AG04449 (cell line): ENCODE data around the gene PADI3.

Experiments
- CTCF ChIA-PET: fragments of 350-600 bp; formaldehyde crosslinking; extraction: SDS; loops from one replicate; lab custom pipeline; 2021; ENCODE audit warnings: antibody characterized with exemption; lab: Yijun Ruan, JAX
- POLR2A ChIA-PET: fragments of 400-600, 350-600 bp; formaldehyde crosslinking; extraction: SDS; loops from one replicate; lab custom pipeline; 2020; ENCODE audit warnings: antibody characterized with exemption, inconsistent platforms; lab: Yijun Ruan, JAX
- DNase-seq: peaks from one replicate; pipeline ENCODE4 v3.0.0-alpha.2; 2010; ENCODE audit warnings: low read depth, low spot score
- H3K4me3 ChIP-seq: 2 replicates; pipeline ENCODE4 v1.5.1; 2011; ENCODE audit warnings: low read depth, mild to moderate bottlenecking, control low read depth, low read length
- TF ChIP-seq, protein P1 (sequence below): IDR thresholded peaks from one replicate; pipeline ENCODE4 v1.5.1; 2011; ENCODE audit warnings: mild to moderate bottlenecking, moderate library complexity, low read length, control low read depth, inconsistent platforms; ENCODE audit not compliant: insufficient read depth; ENCODE audit errors: missing control alignments

PADI3 gene

DNA sequence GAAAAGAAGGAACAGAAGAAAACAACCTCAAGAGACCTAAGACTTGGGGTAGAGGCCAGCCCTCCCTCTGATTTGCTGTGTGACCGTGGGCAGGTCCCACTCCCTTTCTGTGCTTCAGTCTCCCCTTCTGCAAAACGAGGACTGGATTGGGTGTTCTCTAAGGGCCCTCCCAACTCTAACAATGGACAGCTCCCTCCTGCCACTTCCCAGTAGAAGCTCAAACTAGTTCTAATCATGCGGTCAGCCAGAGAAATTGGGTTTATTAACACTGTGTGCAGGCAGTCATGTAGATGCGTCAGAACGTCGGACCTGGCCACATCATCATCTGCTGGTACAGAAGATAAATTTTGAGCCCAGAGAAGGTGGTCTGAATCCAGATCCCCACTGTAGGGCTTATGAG, 57.5 kb downstream of the PADI3 start:
- POLR2A ChIA-PET = interaction anchor here (0.6 kb wide), 1 partner anchor 19 kb away, joined by 3 read pairs; no protein-coding TSS in a partner anchor
- CTCF ChIA-PET = interaction anchor here (1.8 kb wide), 1 partner anchor 29 kb away, joined by 7 read pairs; no protein-coding TSS in a partner anchor

DNA sequence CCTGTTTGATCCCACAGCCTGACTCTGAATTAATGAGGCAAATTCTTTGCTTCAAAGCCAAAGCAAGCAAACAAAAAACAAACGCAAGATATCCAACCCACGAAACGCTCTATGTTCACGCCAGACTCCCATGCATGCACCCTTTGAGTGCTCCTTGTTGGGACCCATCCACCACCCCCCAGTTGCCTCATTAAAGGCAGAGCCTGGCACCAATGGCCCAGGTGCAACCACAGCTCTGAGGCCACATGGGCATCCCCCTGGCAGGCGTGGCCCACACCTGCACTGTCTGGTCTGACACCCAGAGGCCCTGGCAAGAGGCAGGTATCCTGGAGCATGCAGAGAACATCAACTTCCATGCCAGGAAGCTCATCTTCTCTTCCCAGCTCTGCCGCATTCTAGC, 58.0 kb downstream of the PADI3 start:
- TF ChIP-seq, protein P1, sequence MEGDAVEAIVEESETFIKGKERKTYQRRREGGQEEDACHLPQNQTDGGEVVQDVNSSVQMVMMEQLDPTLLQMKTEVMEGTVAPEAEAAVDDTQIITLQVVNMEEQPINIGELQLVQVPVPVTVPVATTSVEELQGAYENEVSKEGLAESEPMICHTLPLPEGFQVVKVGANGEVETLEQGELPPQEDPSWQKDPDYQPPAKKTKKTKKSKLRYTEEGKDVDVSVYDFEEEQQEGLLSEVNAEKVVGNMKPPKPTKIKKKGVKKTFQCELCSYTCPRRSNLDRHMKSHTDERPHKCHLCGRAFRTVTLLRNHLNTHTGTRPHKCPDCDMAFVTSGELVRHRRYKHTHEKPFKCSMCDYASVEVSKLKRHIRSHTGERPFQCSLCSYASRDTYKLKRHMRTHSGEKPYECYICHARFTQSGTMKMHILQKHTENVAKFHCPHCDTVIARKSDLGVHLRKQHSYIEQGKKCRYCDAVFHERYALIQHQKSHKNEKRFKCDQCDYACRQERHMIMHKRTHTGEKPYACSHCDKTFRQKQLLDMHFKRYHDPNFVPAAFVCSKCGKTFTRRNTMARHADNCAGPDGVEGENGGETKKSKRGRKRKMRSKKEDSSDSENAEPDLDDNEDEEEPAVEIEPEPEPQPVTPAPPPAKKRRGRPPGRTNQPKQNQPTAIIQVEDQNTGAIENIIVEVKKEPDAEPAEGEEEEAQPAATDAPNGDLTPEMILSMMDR = no peak
- ChIA-PET CTCF (interaction anchor here (1.8 kb wide), 1 partner anchor 29 kb away, joined by 7 read pairs; no protein-coding TSS in a partner anchor), POLR2A (interaction anchor here (0.6 kb wide), 1 partner anchor 19 kb away, joined by 3 read pairs; no protein-coding TSS in a partner anchor)
- no peak overlapping the region for H3K4me3 ChIP-seq
- DNase-seq = no peak

More for the DNA sequence above, 57.5 kb downstream of the PADI3 start:
- TF ChIP-seq, protein P1 = no peak
- no peak for DNase-seq
- H3K4me3 ChIP-seq = no peak overlapping the region

DNA sequence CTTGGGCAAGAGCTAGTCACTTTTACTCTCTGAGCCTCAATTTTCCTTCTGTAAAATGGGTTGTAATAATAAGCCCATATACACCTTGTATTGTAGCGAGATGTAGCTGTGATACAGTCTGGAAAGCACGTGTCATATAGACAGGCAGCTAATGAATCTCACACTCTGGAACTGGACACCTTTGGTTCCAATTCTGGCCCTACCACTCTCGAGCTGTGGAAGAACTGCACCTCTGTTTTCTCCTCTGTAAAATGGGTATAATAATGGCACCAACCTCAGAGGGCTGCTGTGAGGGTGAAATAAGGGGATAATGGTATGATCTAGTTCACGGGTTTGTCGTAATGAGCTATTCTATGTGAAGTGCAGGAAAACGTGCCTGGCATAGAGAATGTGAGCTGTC, 58.4 kb downstream of the PADI3 start:
- TF ChIP-seq, protein P1 = no peak
- ChIA-PET CTCF (interaction anchor here (1.3 to 1.8 kb wide), 2 partner anchors 29 to 34 kb away, joined by 4 to 7 read pairs; no protein-coding TSS in a partner anchor), POLR2A (interaction anchor here (0.6 to 0.7 kb wide), 2 partner anchors 20 to 60 kb away, joined by 3 read pairs; no protein-coding TSS in a partner anchor)

DNA sequence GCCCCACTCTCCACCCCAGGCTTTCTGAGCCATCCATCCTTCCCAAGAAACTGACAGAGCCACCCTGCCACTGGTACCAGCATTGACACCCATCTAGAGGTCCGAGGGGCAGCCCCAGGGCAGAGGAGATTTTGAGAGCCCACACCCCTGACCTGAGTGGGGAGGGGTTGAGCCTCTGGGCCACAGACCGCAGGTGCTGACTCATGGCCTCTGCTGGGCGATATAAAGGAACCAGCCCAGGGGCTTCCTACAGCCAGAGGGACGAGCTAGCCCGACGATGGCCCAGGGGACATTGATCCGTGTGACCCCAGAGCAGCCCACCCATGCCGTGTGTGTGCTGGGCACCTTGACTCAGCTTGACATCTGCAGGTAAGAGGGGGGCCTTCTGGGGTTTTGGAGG, 59.0 kb downstream of the PADI3 start, which contains the start of gene PADI4:
Gene PADI4 (plus strand): TSS at position 252 of the 400 bp plus-strand sequence. CDS start 26 bp downstream, at position 278.
- DNase-seq = no peak
- ChIA-PET CTCF (interaction anchor here (1.3 to 1.8 kb wide), 2 partner anchors 28 to 34 kb away, joined by 4 to 7 read pairs; no protein-coding TSS in a partner anchor), POLR2A (interaction anchor here (0.7 kb wide), 1 partner anchor 60 kb away, joined by 3 read pairs; no protein-coding TSS in a partner anchor)
- TF ChIP-seq, protein P1 = no peak
- H3K4me3 ChIP-seq = no peak within 1 kb of the TSS

More for the DNA sequence above, 58.4 kb downstream of the PADI3 start:
- no peak overlapping the region for H3K4me3 ChIP-seq
- no peak for DNase-seq

DNA sequence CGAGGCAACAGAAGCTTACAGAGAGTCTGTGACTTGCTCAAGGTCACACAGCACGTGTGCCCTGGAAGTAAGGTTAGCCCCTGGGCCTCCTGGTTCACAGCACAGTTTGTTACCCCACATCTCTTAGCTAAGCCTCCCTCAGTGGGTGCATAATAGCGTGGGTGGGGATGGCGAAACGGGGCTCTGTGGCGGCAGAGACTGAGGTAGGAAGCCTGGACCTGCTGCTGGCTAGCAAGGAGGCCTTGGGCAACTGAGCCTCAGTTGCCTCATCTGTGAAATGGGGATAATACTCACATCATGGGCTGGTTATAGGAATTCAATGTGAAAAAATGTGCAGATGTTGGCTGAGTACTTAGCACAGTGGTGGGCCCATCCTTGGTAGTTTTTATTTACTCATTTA, 59.7 kb downstream of the PADI3 start:
- POLR2A ChIA-PET = no interaction called here

More for the DNA sequence above, 59.7 kb downstream of the PADI3 start:
- CTCF ChIA-PET = interaction anchor here (1.3 kb wide), 1 partner anchor 35 kb away, joined by 4 read pairs; no protein-coding TSS in a partner anchor
- no peak for DNase-seq
- no peak overlapping the region for H3K4me3 ChIP-seq
- TF ChIP-seq, protein P1 = no peak
